GM23338 (cell line): ENCODE data around the gene CRYZ. TPM values are rescaled to one million over a fixed set of nuclear protein-coding genes. Genes with fewer than 3 reads are reported as not detected.

Experiments used
- CREB1 ChIP-seq: fragments of 250-450 bp; sonication (Bioruptor Pico); IDR thresholded peaks from 2 replicates; pipeline ENCODE4 v1.5.0; 2020; ENCODE audit warnings: low read depth, mild to moderate bottlenecking, moderate library complexity
- EZH2phosphoT487 ChIP-seq: fragments of 200-600 bp; sonication (generic); IDR thresholded peaks from one replicate; pipeline ENCODE4 v1.8.1; 2018; ENCODE audit warnings: antibody characterized with exemption; ENCODE audit not compliant: unreplicated experiment
- NANOG ChIP-seq: IDR thresholded peaks from 2 replicates; pipeline ENCODE4 v1.6.1; 2016; ENCODE audit warnings: antibody characterized with exemption, borderline replicate concordance
- ZNF331 ChIP-seq: fragments of 250-450 bp; sonication (Bioruptor Pico); IDR thresholded peaks from 2 replicates; pipeline ENCODE4 v1.5.0; 2020; ENCODE audit warnings: low read depth, mild to moderate bottlenecking, moderate library complexity
- polyA plus RNA-seq: library from polyadenylated mRNA; unstranded; fragments of >200 nt; fragmentation: Nextera tagmentation; extraction: Ambion mirVana; gene quantifications from 2 replicates; pipeline ENCODE4 v1.2.1, GENCODE V29; 2016
- total RNA-seq: library from RNA; depleted of rRNA; stranded (reverse); fragments of >200 nt; shearing (Covaris generic); gene quantifications from 2 replicates; pipeline ENCODE4 v1.2.3, GENCODE V29; 2014
- TF ChIP-seq, protein P1 (sequence below): fragments of 250-450 bp; sonication (Bioruptor Pico); IDR thresholded peaks from 2 replicates; pipeline ENCODE4 v1.5.0; 2020; ENCODE audit warnings: mild to moderate bottlenecking, moderate library complexity
- TF ChIP-seq, protein P2 (sequence below): IDR thresholded peaks from one replicate; pipeline ENCODE4 v1.6.1; 2018; ENCODE audit warnings: antibody characterized with exemption; ENCODE audit not compliant: unreplicated experiment
- TF ChIP-seq, protein P3 (sequence below): IDR thresholded peaks from 2 replicates; pipeline ENCODE4 v1.6.1; 2016; ENCODE audit warnings: antibody characterized with exemption
- TF ChIP-seq, protein P4 (sequence below), 2 experiments: fragments of 200-600 bp in 1 of 2; sonication (generic) in 1 of 2; conservative IDR thresholded peaks; 2 replicates each; pipeline versions ENCODE4 v1.5.1 to v1.6.1; 2016 to 2017; ENCODE audit warnings: antibody characterized with exemption in 2 of 2, low read depth in 2 of 2, mild to moderate bottlenecking in 2 of 2, moderate library complexity in 1 of 2

Gene CRYZ
- total and polyA plus RNA-seq, 2 experiments from 2014 or later = 45.7 to 57.8 TPM

DNA sequence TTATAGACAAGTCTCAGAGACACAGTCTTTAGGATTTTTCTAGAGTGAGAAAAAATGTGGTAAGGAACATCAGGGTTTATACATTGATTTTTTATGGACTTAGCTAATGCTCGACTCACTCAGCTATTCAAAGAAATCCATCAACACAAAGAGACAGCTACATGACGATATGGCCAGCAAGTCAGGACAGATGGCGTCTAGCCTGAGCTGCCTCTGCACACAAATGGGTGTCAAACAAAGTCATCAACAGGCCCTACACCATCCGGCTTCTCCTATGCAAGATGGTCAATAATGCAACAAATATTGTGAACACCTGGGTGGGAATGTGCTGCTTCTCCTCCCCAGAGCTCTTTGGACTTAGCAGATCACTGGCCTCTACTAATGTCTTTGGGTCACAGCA is 45.9 kb downstream of the CRYZ start (continued):
- TF ChIP-seq, protein P1, sequence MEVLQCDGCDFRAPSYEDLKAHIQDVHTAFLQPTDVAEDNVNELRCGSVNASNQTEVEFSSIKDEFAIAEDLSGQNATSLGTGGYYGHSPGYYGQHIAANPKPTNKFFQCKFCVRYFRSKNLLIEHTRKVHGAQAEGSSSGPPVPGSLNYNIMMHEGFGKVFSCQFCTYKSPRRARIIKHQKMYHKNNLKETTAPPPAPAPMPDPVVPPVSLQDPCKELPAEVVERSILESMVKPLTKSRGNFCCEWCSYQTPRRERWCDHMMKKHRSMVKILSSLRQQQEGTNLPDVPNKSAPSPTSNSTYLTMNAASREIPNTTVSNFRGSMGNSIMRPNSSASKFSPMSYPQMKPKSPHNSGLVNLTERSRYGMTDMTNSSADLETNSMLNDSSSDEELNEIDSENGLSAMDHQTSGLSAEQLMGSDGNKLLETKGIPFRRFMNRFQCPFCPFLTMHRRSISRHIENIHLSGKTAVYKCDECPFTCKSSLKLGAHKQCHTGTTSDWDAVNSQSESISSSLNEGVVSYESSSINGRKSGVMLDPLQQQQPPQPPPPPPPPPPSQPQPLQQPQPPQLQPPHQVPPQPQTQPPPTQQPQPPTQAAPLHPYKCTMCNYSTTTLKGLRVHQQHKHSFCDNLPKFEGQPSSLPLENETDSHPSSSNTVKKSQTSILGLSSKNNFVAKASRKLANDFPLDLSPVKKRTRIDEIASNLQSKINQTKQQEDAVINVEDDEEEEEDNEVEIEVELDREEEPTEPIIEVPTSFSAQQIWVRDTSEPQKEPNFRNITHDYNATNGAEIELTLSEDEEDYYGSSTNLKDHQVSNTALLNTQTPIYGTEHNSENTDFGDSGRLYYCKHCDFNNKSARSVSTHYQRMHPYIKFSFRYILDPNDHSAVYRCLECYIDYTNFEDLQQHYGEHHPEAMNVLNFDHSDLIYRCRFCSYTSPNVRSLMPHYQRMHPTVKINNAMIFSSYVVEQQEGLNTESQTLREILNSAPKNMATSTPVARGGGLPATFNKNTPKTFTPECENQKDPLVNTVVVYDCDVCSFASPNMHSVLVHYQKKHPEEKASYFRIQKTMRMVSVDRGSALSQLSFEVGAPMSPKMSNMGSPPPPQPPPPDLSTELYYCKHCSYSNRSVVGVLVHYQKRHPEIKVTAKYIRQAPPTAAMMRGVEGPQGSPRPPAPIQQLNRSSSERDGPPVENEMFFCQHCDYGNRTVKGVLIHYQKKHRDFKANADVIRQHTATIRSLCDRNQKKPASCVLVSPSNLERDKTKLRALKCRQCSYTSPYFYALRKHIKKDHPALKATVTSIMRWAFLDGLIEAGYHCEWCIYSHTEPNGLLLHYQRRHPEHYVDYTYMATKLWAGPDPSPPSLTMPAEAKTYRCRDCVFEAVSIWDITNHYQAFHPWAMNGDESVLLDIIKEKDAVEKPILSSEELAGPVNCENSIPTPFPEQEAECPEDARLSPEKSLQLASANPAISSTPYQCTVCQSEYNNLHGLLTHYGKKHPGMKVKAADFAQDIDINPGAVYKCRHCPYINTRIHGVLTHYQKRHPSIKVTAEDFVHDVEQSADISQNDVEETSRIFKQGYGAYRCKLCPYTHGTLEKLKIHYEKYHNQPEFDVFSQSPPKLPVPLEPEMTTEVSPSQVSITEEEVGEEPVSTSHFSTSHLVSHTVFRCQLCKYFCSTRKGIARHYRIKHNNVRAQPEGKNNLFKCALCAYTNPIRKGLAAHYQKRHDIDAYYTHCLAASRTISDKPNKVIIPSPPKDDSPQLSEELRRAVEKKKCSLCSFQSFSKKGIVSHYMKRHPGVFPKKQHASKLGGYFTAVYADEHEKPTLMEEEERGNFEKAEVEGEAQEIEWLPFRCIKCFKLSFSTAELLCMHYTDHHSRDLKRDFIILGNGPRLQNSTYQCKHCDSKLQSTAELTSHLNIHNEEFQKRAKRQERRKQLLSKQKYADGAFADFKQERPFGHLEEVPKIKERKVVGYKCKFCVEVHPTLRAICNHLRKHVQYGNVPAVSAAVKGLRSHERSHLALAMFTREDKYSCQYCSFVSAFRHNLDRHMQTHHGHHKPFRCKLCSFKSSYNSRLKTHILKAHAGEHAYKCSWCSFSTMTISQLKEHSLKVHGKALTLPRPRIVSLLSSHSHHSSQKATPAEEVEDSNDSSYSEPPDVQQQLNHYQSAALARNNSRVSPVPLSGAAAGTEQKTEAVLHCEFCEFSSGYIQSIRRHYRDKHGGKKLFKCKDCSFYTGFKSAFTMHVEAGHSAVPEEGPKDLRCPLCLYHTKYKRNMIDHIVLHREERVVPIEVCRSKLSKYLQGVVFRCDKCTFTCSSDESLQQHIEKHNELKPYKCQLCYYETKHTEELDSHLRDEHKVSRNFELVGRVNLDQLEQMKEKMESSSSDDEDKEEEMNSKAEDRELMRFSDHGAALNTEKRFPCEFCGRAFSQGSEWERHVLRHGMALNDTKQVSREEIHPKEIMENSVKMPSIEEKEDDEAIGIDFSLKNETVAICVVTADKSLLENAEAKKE (CRISPR knock-in tag) = no peak
- TF ChIP-seq, protein P2, sequence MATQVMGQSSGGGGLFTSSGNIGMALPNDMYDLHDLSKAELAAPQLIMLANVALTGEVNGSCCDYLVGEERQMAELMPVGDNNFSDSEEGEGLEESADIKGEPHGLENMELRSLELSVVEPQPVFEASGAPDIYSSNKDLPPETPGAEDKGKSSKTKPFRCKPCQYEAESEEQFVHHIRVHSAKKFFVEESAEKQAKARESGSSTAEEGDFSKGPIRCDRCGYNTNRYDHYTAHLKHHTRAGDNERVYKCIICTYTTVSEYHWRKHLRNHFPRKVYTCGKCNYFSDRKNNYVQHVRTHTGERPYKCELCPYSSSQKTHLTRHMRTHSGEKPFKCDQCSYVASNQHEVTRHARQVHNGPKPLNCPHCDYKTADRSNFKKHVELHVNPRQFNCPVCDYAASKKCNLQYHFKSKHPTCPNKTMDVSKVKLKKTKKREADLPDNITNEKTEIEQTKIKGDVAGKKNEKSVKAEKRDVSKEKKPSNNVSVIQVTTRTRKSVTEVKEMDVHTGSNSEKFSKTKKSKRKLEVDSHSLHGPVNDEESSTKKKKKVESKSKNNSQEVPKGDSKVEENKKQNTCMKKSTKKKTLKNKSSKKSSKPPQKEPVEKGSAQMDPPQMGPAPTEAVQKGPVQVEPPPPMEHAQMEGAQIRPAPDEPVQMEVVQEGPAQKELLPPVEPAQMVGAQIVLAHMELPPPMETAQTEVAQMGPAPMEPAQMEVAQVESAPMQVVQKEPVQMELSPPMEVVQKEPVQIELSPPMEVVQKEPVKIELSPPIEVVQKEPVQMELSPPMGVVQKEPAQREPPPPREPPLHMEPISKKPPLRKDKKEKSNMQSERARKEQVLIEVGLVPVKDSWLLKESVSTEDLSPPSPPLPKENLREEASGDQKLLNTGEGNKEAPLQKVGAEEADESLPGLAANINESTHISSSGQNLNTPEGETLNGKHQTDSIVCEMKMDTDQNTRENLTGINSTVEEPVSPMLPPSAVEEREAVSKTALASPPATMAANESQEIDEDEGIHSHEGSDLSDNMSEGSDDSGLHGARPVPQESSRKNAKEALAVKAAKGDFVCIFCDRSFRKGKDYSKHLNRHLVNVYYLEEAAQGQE = no peak
- no peak for TF ChIP-seq EZH2phosphoT487
- TF ChIP-seq NANOG = no peak
- no peak for TF ChIP-seq ZNF331 (CRISPR knock-in tag)
- TF ChIP-seq, protein P3, sequence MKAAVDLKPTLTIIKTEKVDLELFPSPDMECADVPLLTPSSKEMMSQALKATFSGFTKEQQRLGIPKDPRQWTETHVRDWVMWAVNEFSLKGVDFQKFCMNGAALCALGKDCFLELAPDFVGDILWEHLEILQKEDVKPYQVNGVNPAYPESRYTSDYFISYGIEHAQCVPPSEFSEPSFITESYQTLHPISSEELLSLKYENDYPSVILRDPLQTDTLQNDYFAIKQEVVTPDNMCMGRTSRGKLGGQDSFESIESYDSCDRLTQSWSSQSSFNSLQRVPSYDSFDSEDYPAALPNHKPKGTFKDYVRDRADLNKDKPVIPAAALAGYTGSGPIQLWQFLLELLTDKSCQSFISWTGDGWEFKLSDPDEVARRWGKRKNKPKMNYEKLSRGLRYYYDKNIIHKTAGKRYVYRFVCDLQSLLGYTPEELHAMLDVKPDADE = no peak
- TF ChIP-seq, protein P4, sequence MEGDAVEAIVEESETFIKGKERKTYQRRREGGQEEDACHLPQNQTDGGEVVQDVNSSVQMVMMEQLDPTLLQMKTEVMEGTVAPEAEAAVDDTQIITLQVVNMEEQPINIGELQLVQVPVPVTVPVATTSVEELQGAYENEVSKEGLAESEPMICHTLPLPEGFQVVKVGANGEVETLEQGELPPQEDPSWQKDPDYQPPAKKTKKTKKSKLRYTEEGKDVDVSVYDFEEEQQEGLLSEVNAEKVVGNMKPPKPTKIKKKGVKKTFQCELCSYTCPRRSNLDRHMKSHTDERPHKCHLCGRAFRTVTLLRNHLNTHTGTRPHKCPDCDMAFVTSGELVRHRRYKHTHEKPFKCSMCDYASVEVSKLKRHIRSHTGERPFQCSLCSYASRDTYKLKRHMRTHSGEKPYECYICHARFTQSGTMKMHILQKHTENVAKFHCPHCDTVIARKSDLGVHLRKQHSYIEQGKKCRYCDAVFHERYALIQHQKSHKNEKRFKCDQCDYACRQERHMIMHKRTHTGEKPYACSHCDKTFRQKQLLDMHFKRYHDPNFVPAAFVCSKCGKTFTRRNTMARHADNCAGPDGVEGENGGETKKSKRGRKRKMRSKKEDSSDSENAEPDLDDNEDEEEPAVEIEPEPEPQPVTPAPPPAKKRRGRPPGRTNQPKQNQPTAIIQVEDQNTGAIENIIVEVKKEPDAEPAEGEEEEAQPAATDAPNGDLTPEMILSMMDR (conservative IDR thresholded peaks at IDR 0.05; ENCODE audit: low read depth in 2 of 2) = no peak
- TF ChIP-seq CREB1 (CRISPR knock-in tag) = no peak
